Hematopoietic multipotent progenitor cell treated with erythropoietin and hydrocortisone succinate and interleukin-3 and kit ligand, for 6 days (in vitro differentiated cells): Measurements from ENCODE around the gene COL9A1.

Source experiments
- DNase-seq: peaks from one replicate; pipeline ENCODE4 v3.0.0-alpha.2; 2015

The COL9A1 gene

GRCh38 chr6:70168681-70169377, 134.1 kb downstream of the COL9A1 start:
- no peak for DNase-seq
